Neural cell (in vitro differentiated cells): ENCODE measurements around the gene ERP44. TPM values are rescaled to one million over a fixed set of nuclear protein-coding genes. Genes with fewer than 3 reads are reported as not detected.

ENCODE experiments used
- H2AFZ ChIP-seq: fragments of 200-600, 300-800 bp; sonication (generic), shearing (Covaris generic); 2 replicates; pipeline ENCODE4 v1.6.0; 2014; ENCODE audit warnings: low read depth, mild to moderate bottlenecking, antibody characterized with exemption, low read length, moderate library complexity
- H3F3A ChIP-seq: fragments of 200-600 bp; shearing (Covaris generic); 2 replicates; pipeline ENCODE4 v1.6.1; 2016; ENCODE audit warnings: mild to moderate bottlenecking, moderate library complexity, mixed read lengths, antibody characterized with exemption, low read length; ENCODE audit not compliant: insufficient read depth, poor library complexity, severe bottlenecking
- H3K27ac ChIP-seq: fragments of 200-600, 300-800 bp; sonication (generic), shearing (Covaris generic); 2 replicates; pipeline ENCODE4 v1.5.1; 2014; ENCODE audit warnings: mild to moderate bottlenecking, low read length, moderate library complexity
- H3K27me3 ChIP-seq: fragments of 300-800, 200-600 bp; sonication (generic), shearing (Covaris generic); 2 replicates; pipeline ENCODE4 v1.6.0; 2014; ENCODE audit warnings: mild to moderate bottlenecking, low read depth, low read length, moderate library complexity; ENCODE audit not compliant: insufficient read depth
- H3K36me3 ChIP-seq: fragments of 300-800, 200-600 bp; sonication (generic), shearing (Covaris generic); 2 replicates; pipeline ENCODE4 v1.5.1; 2014; ENCODE audit warnings: mild to moderate bottlenecking, antibody characterized with exemption, low read length, moderate library complexity; ENCODE audit not compliant: insufficient read depth
- H3K4me2 ChIP-seq: fragments of 300-800, 200-600 bp; sonication (generic), shearing (Covaris generic); 2 replicates; pipeline ENCODE4 v1.6.0; 2014; ENCODE audit warnings: mild to moderate bottlenecking, low read length
- H3K4me3 ChIP-seq: fragments of 300-800, 200-600 bp; sonication (generic), shearing (Covaris generic); 2 replicates; pipeline ENCODE4 v1.5.1; 2014; ENCODE audit warnings: mild to moderate bottlenecking, low read length, moderate library complexity
- H3K79me2 ChIP-seq: fragments of 200-600 bp; shearing (Covaris generic); replicated peaks from 2 replicates; pipeline ENCODE4 v1.6.0; 2014; ENCODE audit warnings: mild to moderate bottlenecking, low read length, moderate library complexity; ENCODE audit not compliant: insufficient read depth
- H3K9ac ChIP-seq: fragments of 300-800, 200-600 bp; sonication (generic), shearing (Covaris generic); 2 replicates; pipeline ENCODE4 v1.6.1; 2016; ENCODE audit warnings: mild to moderate bottlenecking, low read length, mixed read lengths
- H3K9me2 ChIP-seq: fragments of 200-600 bp; shearing (Covaris generic); 2 replicates; pipeline ENCODE4 v1.6.1; 2016; ENCODE audit warnings: mild to moderate bottlenecking, low read length, mixed read lengths; ENCODE audit not compliant: insufficient read depth
- H3K9me3 ChIP-seq: fragments of 200-600, 300-800 bp; sonication (generic), shearing (Covaris generic); 2 replicates; pipeline ENCODE4 v1.6.1; 2016; ENCODE audit warnings: mild to moderate bottlenecking, mixed run types, low read length, moderate library complexity, mixed read lengths
- H4K20me1 ChIP-seq: fragments of 200-600 bp; shearing (Covaris generic); 2 replicates; pipeline ENCODE4 v1.6.1; 2016; ENCODE audit warnings: mild to moderate bottlenecking, mixed run types; ENCODE audit not compliant: insufficient read depth
- EP300 ChIP-seq: fragments of 450-650 bp; conservative IDR thresholded peaks from 2 replicates; pipeline ENCODE4 v1.6.1; 2014; ENCODE audit warnings: antibody characterized with exemption, mild to moderate bottlenecking, moderate library complexity; ENCODE audit not compliant: poor library complexity, severe bottlenecking
- EZH2 ChIP-seq: fragments of 200-600, 300-800 bp; shearing (Covaris generic), sonication (generic); IDR thresholded peaks from 2 replicates; pipeline ENCODE4 v1.6.1; 2014; ENCODE audit warnings: antibody characterized with exemption, low read length, borderline replicate concordance, mild to moderate bottlenecking; ENCODE audit not compliant: insufficient read depth, poor library complexity, severe bottlenecking
- MXI1 ChIP-seq: fragments of 450-650 bp; conservative IDR thresholded peaks from 2 replicates; pipeline ENCODE4 v1.6.1; 2014; ENCODE audit warnings: antibody characterized with exemption, mild to moderate bottlenecking; ENCODE audit not compliant: poor library complexity, severe bottlenecking
- POLR2AphosphoS5 ChIP-seq: IDR thresholded peaks from 2 replicates; pipeline ENCODE4 v1.6.1; 2012
- RAD21 ChIP-seq: fragments of 450-650 bp; conservative IDR thresholded peaks from 2 replicates; pipeline ENCODE4 v1.6.1; 2014; ENCODE audit warnings: antibody characterized with exemption, mild to moderate bottlenecking, moderate library complexity
- SMC3 ChIP-seq: fragments of 450-650 bp; conservative IDR thresholded peaks from 2 replicates; pipeline ENCODE4 v1.6.1; 2014; ENCODE audit warnings: antibody characterized with exemption, mild to moderate bottlenecking, moderate library complexity; ENCODE audit not compliant: poor library complexity
- TAF1 ChIP-seq: IDR thresholded peaks from 2 replicates; pipeline ENCODE4 v1.6.1; 2012; ENCODE audit warnings: low read depth
- polyA plus RNA-seq: library from polyadenylated mRNA; depleted of rRNA; stranded (reverse); fragments of >200 nt; gene quantifications from 2 replicates; pipeline ENCODE4 v1.2.3, GENCODE V29; 2014
- TF ChIP-seq, protein P1 (sequence below): IDR thresholded peaks from 2 replicates; pipeline ENCODE4 v1.6.1; 2012; ENCODE audit warnings: borderline replicate concordance
- TF ChIP-seq, protein P2 (sequence below): fragments of 450-650 bp; IDR thresholded peaks from 2 replicates; pipeline ENCODE4 v1.5.1; 2014; ENCODE audit warnings: antibody characterized with exemption, mild to moderate bottlenecking, moderate library complexity; ENCODE audit not compliant: poor library complexity, severe bottlenecking

ERP44 gene
- polyA plus RNA-seq, 1 donor from 2014 or later, result 30.6 TPM

DNA sequence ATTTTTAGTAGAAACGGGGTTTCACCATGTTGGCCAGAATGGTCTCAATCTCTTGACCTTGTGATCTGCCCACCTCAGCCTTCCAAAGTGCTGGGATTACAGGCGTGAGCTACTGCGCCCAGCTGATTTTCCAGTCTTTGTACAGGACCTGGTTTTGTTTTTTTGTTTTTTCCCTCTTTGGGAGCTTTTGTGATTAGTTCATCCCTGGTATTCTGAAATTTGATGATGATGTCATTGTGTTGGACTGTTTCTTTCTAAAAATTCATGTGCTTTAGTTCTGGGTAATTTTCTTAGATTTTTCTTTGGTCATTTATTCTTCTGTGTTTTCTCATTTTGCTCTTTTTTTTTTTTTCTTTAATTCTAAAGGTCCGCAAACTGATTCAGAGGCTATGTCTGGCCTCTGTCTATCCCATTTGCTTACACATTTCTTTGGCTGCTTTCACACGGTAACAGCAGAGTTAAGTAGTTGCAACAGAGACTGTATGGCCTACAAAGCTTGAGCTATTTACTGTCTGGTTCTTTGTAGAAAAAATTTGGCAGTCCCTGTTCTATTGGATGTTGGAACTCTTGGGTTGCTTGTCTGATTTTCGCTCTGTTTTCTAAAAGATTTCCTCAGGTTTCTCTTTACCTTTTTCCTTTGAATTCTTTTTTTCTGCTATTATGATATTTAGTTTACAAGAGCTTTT lies 167.5 kb downstream of the ERP44 start:
- H3K4me2 ChIP-seq, result no peak overlapping the region
- no peak overlapping the region for H3K9ac ChIP-seq
- no peaks in the 10 kb centered on the region for H3K9me3 ChIP-seq
- H3K27ac ChIP-seq, result no peak overlapping the region
- no peaks in the 10 kb centered on the region for H3K27me3 ChIP-seq
- no peak for TF ChIP-seq MXI1
- TF ChIP-seq, protein P1, sequence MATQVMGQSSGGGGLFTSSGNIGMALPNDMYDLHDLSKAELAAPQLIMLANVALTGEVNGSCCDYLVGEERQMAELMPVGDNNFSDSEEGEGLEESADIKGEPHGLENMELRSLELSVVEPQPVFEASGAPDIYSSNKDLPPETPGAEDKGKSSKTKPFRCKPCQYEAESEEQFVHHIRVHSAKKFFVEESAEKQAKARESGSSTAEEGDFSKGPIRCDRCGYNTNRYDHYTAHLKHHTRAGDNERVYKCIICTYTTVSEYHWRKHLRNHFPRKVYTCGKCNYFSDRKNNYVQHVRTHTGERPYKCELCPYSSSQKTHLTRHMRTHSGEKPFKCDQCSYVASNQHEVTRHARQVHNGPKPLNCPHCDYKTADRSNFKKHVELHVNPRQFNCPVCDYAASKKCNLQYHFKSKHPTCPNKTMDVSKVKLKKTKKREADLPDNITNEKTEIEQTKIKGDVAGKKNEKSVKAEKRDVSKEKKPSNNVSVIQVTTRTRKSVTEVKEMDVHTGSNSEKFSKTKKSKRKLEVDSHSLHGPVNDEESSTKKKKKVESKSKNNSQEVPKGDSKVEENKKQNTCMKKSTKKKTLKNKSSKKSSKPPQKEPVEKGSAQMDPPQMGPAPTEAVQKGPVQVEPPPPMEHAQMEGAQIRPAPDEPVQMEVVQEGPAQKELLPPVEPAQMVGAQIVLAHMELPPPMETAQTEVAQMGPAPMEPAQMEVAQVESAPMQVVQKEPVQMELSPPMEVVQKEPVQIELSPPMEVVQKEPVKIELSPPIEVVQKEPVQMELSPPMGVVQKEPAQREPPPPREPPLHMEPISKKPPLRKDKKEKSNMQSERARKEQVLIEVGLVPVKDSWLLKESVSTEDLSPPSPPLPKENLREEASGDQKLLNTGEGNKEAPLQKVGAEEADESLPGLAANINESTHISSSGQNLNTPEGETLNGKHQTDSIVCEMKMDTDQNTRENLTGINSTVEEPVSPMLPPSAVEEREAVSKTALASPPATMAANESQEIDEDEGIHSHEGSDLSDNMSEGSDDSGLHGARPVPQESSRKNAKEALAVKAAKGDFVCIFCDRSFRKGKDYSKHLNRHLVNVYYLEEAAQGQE, result no peak
- TF ChIP-seq, protein P2, sequence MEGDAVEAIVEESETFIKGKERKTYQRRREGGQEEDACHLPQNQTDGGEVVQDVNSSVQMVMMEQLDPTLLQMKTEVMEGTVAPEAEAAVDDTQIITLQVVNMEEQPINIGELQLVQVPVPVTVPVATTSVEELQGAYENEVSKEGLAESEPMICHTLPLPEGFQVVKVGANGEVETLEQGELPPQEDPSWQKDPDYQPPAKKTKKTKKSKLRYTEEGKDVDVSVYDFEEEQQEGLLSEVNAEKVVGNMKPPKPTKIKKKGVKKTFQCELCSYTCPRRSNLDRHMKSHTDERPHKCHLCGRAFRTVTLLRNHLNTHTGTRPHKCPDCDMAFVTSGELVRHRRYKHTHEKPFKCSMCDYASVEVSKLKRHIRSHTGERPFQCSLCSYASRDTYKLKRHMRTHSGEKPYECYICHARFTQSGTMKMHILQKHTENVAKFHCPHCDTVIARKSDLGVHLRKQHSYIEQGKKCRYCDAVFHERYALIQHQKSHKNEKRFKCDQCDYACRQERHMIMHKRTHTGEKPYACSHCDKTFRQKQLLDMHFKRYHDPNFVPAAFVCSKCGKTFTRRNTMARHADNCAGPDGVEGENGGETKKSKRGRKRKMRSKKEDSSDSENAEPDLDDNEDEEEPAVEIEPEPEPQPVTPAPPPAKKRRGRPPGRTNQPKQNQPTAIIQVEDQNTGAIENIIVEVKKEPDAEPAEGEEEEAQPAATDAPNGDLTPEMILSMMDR, result no peak
- no peak for TF ChIP-seq RAD21
- no peak for TF ChIP-seq EZH2
- no peak for TF ChIP-seq SMC3
- no peak for TF ChIP-seq TAF1
- TF ChIP-seq EP300, result no peak
- no peak for TF ChIP-seq POLR2AphosphoS5
- no peaks in the 10 kb centered on the region for H3K79me2 ChIP-seq
- H3K36me3 ChIP-seq, result no peaks in the 10 kb centered on the region
- no peaks in the 10 kb centered on the region for H3F3A ChIP-seq
- no peak overlapping the region for H2AFZ ChIP-seq
- H3K9me2 ChIP-seq, result no peaks in the 10 kb centered on the region
- no peaks in the 10 kb centered on the region for H4K20me1 ChIP-seq
- no peak overlapping the region for H3K4me3 ChIP-seq

GRCh38 chr9:99929652-99930051 lies 169.1 kb downstream of the ERP44 start:
- Histone ChIP-seq H3K9me3 (no peaks in the 10 kb centered on the region), H4K20me1 (no peaks in the 10 kb centered on the region), H3K79me2 (no peaks in the 10 kb centered on the region), H3K9me2 (no peaks in the 10 kb centered on the region), H2AFZ (no peak overlapping the region), H3K27ac (no peak overlapping the region), H3K36me3 (no peaks in the 10 kb centered on the region), H3K27me3 (no peaks in the 10 kb centered on the region), H3K4me3 (no peak overlapping the region), H3K9ac (no peak overlapping the region), H3K4me2 (no peak overlapping the region), H3F3A (no peaks in the 10 kb centered on the region)
- no peak for TF ChIP-seq EZH2
- TF ChIP-seq POLR2AphosphoS5, result no peak
- TF ChIP-seq, protein P1, result no peak
- no peak for TF ChIP-seq RAD21
- no peak for TF ChIP-seq EP300
- no peak for TF ChIP-seq TAF1
- TF ChIP-seq MXI1, result no peak
- TF ChIP-seq, protein P2, result no peak
